Measurements from ENCODE around the gene EVPL. TPM values are rescaled to one million over a fixed set of nuclear protein-coding genes. Genes with fewer than 3 reads are reported as not detected.

Gene EVPL
- total RNA-seq, 4 donors from 2014 or later, result 14.8 to 33.4 (median 23.3) TPM

DNA sequence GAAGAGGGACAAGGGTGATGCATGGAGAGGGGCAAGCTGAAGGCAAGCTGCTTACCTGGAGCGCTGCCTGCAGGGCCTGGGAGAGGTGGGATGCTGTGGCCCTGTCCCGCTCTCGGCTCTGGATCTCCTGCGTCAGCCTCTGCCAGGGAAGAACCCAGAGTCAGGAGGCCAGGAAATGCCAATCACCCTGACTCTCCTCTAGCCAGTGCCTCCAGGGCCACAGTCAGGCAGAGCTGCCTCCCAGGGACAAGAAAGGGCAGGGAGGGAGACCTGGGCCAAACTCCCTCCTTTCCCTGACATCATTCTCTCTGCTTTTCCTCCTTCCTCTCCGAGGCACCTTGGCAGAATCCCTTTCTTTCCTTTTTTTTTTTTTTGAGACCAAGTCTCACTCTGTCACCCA, 15.2 kb downstream of the EVPL start:
- no peak overlapping the region for H3K27ac ChIP-seq
- H3K9me3 ChIP-seq, result no peaks in the 10 kb centered on the region
- DNase-seq, result no peak
- TF ChIP-seq POLR2A (IDR thresholded peaks at IDR 0.05), result no peak
- TF ChIP-seq, protein P1, sequence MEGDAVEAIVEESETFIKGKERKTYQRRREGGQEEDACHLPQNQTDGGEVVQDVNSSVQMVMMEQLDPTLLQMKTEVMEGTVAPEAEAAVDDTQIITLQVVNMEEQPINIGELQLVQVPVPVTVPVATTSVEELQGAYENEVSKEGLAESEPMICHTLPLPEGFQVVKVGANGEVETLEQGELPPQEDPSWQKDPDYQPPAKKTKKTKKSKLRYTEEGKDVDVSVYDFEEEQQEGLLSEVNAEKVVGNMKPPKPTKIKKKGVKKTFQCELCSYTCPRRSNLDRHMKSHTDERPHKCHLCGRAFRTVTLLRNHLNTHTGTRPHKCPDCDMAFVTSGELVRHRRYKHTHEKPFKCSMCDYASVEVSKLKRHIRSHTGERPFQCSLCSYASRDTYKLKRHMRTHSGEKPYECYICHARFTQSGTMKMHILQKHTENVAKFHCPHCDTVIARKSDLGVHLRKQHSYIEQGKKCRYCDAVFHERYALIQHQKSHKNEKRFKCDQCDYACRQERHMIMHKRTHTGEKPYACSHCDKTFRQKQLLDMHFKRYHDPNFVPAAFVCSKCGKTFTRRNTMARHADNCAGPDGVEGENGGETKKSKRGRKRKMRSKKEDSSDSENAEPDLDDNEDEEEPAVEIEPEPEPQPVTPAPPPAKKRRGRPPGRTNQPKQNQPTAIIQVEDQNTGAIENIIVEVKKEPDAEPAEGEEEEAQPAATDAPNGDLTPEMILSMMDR (IDR thresholded peaks at IDR 0.05), result no peak
- H3K4me3 ChIP-seq (replicated peaks in 1 of 3), result no peak overlapping the region
- H3K4me1 ChIP-seq, result no peaks in the 10 kb centered on the region
- no peaks in the 10 kb centered on the region for H3K27me3 ChIP-seq
- 86 to 90% methylated on average over 5 of the region's 5 CpGs for WGBS, 2 donors
- intact Hi-C loops (cut with DNase I), result no loop called here
- peaks cover 0 to 4% of the 10 kb centered on the region in 2 donors for H3K36me3 ChIP-seq

DNA sequence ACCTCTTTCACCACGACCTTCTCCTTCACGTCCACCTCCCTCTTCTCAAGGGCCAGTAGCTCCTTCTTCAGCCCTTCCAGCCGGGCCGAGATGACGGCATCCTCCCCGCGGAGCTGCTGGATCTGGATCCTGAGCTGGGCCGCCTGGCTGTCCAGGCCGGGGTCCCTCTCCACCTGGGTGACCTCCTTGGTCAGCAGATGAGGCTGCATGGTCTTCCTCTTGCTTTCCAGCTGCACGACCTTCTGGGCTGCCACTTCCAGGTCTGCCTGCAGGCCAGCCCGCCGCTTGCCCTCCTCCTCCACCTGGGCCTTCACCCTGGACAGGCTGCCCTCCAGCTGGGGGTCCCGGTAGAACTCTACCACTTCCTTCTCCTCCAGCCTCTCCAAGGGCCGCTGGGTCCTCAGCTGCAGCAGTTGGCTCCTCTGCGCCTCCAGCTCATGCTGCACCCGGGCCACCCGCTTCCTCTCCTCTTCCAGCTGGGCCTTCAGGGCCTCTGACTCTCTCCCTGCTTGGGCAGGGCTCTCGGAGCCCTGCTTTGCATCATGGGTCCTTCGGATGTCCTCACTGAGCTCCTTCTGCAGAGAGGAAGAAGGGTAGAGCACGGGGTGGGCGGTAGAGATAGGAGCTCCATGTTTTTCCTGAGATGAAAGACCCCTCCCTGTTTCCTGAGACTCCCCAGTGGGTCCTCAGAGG, 17.0 kb downstream of the EVPL start:
- Histone ChIP-seq H3K9me3 (no peaks in the 10 kb centered on the region), H3K27me3 (no peaks in the 10 kb centered on the region), H3K27ac (no peak overlapping the region), H3K4me3 (replicated peaks in 1 of 3) (no peak overlapping the region), H3K36me3 (peaks cover 0 to 4% of the 10 kb centered on the region in 2 donors), H3K4me1 (no peaks in the 10 kb centered on the region)
- 89 to 91% methylated on average over 21 of the region's 21 CpGs for WGBS, 2 donors
- no peak for DNase-seq
- intact Hi-C loops (cut with DNase I), result loop anchor here (5.0 to 10.0 kb wide), 2 partner anchors 103 to 265 kb away; no protein-coding TSS in a partner anchor
- no peak for TF ChIP-seq POLR2A (IDR thresholded peaks at IDR 0.05)
- TF ChIP-seq, protein P1 (IDR thresholded peaks at IDR 0.05), result no peak

DNA sequence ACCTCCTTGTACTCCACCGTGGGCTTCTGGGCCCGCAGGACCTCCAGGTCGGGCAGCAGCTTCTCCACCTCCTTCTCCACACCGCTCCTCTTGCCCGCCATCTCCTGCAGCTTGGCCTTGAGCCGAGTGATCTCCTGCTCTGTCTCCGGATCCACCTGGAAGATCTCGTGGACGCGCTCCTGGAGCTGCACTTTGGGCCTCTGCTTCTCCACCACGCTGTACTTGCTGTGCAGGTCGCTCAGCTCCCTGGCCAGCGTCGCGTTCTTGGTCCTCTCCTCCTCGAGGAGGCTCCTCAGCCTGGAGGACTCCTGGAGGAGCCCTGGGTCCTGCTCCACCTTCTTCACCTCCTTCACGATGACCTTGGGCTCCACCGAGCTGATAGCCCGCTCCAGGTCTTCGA, 17.7 kb downstream of the EVPL start:
- Histone ChIP-seq H3K27ac (no peak overlapping the region), H3K27me3 (no peaks in the 10 kb centered on the region), H3K4me1 (no peaks in the 10 kb centered on the region), H3K4me3 (replicated peaks in 1 of 3) (no peak overlapping the region), H3K36me3 (peaks cover 0 to 4% of the 10 kb centered on the region in 2 donors), H3K9me3 (no peaks in the 10 kb centered on the region)
- TF ChIP-seq POLR2A (IDR thresholded peaks at IDR 0.05), result no peak
- TF ChIP-seq, protein P1 (IDR thresholded peaks at IDR 0.05), result no peak
- intact Hi-C loops (cut with DNase I), result loop anchor here (5.0 to 10.0 kb wide), 2 partner anchors 102 to 265 kb away; no protein-coding TSS in a partner anchor
- 95 to 96% methylated on average over 20 of the region's 20 CpGs for WGBS, 2 donors
- no peak for DNase-seq

DNA sequence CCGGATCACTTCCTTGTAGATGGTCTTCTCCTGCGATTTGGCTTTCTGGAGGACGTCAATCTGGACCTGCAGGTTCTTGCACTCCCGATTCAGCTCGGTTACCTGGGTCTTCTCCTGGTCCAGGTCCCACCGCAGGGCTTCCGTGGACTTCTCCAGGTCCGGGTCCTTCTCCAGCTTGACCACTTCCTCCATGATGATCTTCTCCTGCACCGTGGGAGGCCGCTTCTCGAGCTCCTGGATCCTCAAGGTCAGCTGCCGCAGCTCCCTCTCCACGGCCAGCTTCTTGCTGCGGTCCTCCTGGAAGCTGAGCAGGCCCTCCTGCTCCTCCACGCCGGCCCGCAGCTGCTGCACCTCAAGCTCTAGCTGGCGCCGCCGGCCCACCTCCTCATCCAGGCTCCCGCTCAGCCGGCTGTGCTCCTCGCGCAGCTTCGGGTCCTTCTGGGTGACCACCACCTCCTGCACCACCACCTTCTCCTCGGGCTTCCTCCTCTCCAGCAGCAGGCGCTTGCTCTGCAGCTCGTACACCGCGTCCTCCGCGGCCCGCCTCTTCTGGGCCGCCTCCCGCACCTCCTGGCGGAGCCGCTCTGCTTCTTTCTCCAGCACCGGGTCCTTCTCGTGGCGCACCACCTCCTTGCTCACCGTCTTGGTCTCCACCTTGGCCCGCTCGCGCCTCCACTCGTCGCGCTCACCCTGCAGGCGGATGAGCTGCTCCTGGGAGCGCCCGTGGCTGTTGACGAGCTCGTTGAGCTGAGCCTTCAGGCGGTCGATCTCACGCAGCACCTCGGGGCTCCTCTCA, 18.3 kb downstream of the EVPL start:
- TF ChIP-seq, protein P1 (IDR thresholded peaks at IDR 0.05), result no peak
- TF ChIP-seq POLR2A (IDR thresholded peaks at IDR 0.05), result no peak
- intact Hi-C loops (cut with DNase I), result loop anchor here (5.0 to 10.0 kb wide), 2 partner anchors 102 to 266 kb away; no protein-coding TSS in a partner anchor
- Histone ChIP-seq H3K4me3 (replicated peaks in 1 of 3) (no peak overlapping the region), H3K27ac (no peak overlapping the region), H3K36me3 (peaks cover 0 to 4% of the 10 kb centered on the region in 2 donors), H3K9me3 (no peaks in the 10 kb centered on the region), H3K27me3 (no peaks in the 10 kb centered on the region), H3K4me1 (no peaks in the 10 kb centered on the region)
- no peak for DNase-seq
- WGBS, 2 donors, result 94 to 95% methylated on average over 56 of the region's 56 CpGs

All from thyroid gland (tissue), 4 donors.